Amygdala (tissue), 56 donors: ENCODE results near the gene FAM167B.

Experiments used
- DNase-seq, 56 donors: peaks; one replicate each; lab custom pipeline; 2025; lab: John Stamatoyannopoulos, UW

Gene FAM167B

DNA sequence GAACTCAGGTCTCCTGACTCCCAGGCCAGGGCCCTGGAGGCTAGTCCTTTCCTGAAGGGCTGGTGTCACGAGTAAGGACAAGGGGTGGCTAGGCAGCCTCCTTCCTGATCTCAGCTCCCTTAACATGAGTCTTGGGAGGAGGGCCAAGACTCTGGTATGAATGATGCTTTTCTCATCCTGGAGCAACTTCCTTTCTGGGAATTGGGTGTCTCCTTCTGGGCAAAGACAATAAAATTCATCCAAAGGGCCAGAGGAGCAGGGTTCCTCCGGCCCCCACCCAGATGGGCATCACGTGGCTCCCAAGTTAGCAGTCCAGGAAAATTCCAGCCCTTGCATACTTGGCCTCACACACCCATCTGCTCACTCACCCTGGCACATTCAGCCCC is at the start of gene FAM167B:
Gene FAM167B, plus strand, starts transcription at position 335 of the 386 bp plus-strand sequence. CDS start 200 bp downstream, outside the sequence.
- DNase-seq: no peak

DNA sequence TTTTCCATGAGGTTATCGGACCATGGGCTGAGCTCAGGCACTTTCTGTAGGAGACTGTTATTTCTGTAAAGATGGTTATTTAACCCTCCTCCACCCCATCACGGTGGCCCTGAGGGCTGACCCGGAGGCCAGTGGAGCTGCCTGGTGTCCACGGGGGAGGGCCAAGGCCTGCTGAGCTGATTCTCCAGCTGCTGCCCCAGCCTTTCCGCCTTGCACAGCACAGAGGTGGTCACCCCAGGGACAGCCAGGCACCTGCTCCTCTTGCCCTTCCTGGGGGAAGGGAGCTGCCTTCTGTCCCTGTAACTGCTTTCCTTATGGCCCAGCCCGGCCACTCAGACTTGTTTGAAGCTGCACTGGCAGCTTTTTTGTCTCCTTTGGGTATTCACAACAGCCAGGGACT is 49.2 kb upstream of the FAM167B start:
- no peak for DNase-seq

DNA sequence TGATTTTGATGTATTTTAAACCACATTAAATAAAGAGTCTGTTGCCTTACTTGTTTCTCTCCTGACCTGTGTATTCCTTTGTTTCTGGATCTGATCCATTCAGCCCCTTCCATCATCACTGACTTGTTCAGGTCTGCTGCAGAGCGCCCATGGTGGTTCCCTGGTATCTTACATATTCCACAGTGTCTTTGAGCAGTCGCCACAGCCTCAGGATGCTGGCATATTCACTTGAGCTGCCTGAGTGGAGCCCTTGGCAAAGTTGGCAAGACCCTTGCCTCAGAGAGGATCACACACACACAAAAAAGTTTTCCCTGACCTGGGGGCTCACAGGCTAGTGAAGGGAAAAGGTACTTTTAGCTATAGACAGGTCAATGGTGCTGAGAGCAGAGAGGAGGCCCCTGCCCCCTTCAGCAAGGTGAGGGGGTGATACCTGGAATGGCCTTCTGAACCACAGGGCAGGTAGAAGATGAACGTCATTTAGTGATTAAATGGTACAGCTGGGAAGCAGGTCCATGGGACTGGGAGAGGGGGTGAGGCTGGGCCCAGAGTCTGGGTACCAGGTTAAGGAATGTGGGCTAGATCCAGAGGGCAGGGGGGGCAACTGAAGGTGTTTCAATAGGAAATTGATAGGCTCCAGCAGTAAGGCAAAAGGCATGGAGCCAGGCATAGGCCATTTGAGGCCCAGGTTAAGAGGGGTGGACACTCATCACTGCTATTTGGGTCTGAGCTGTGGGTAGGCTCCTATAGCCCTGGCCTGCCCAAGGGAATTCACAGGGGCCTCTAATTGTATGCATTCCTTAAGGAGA is 48.6 kb upstream of the FAM167B start:
- DNase-seq: no peak

DNA sequence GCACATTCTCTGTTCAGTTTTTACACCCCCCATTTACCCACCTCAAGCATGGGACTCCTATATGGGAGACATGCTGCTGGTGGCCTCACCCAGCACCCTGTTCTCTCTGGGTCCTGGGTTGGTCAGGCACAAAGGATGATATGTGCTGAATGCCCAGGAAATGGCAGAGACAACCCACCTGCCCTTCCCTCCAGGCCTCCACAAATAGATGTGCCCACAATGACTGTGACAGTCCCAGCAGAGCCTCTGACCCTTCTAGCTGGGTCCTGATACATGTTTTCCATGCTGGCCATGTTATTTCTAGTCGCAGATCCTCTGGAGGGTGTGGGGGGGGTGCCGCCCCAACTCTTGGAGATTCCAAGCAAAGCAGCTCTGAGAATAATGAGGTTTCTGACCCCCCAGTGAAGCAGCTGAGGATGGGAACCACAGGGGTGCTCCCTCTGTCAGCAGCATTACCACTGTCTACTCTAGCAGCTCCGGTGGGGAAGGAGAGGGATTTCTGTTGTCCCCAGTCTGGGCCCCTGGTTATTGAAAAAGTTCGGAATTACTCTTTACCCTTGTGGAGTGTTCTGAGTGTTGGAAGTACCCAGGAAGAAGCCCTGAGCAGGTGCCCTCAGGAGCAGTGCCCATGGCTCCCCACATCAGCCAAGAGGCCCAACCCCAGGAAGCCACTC is 47.8 kb upstream of the FAM167B start:
- no peak for DNase-seq

DNA sequence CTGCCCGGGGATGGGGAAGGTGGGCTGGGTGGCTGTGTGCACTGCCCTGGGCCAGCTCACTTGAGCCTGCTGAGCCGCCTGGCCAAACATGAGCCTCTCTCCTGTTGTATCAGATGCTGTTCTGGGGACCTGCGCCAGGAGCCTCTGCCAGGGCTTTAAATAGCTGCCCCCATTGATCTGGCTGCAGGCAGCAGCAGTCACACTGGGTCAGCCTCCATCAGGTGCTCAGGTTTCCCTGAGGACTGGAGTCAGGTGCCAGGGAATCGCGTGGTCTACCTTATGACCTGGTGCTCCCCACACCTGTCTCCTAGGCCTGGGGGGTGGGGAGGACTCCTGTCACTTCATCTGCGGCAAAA is 47.3 kb upstream of the FAM167B start:
- DNase-seq: peak in 25 of 56 donors; percentile 6 to 61 (median 29)

DNA sequence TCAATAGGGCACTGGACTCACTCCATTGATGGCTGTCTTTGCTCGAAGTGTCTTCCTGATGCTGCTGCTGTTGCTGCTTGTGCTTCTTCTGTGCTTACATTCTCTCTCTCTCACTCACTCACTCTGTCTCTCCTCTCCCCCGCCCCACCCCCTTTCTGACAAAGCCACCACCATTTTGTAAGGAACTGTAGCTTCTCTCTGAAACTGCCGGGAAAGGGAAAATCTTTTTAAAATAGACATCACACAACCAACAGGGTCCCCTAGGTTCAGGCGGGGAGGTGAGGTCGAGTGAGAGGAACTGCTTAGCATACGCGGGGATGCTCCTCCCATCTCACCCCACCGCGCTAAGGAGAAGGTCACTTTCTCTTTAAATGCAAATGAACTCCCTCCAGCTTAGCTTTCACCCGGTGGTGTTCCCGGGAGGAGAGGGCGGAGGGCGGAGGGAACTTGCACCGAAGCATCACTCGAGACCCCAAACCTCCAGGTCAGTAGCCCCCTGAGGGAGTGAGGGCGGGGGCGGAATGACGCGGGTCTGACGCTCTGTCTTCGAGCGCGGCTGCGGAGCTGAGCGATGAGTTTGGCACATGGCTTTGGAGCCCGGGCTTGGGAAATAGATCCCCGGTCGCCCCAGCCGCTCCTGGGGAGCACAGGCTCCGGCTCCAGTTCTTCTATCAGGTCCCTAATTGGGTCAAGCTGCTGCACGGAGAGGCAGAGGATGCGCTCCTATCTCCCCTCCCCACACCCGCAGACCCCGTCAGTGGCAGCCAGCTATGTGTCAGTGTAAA is 46.6 kb upstream of the FAM167B start, which contains the start of gene CCDC28B:
Gene CCDC28B, plus strand, starts transcription at position 370 of the 785 bp plus-strand sequence. CDS start 1,341 bp downstream, outside the sequence.
- peak in 45 of 56 donors; percentile 21 to 82 (median 55) for DNase-seq

DNA sequence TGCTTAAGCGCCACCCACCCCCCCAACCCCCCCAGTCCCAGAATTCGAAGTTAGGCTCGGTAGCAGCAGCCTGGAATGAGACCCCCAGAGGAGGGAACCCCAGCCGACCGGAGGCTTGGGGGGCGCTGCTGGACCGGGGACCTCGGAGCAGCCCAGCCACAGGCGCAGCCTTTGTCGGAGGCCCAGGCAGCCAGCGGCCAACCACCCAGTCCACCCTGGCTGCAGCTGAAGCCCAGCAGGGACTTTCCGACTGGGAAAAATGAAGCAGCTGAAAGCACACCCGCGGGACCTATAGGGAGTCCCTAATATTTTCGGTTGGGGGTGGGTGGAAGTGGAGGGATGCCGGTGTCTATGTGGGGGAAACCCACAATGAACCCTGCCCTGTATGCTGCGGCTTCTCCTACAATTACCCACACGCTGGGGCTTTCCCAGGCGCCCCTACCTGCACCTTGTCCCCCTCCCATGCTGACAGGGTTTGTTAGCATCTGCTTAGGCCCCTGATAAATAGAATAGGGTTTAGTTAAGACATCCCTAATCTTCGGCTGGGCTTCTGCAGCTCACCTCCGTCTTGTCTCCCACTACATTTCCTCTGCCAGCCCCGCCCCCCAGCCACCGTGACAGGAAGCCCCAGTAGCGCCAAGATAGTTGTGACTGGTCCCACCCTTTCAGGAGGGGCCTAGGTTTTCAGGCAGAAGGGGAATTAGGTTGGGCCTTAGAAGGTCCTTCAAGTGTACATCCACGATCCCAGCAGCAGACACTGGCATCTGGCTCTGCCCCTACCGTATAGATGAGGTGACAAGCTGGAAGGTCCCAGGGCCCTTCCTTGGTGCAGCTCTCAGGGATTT is 45.8 kb upstream of the FAM167B start:
- peak in 39 of 56 donors; percentile 11 to 71 (median 44) for DNase-seq

DNA sequence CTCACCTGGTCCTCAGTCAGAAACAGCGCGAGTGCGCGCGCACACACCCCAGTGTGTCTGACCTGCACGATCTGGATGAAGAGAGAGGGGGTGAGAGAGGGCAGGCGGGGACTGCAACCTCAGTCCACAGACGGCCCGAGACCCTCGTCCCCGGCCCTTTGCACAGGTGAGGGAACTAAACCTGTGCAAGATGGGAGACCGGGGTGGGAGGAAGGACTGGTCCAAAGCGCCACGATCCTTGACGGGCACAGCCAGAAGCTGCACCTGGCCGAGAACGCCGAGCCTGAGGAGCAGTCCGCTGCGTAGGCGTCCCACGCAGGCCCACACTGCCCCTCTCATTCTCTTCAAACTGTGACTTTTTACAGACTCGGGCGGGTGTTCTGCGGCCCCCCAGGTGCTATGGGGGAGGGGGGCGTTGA is 42.1 kb upstream of the FAM167B start:
- no peak for DNase-seq

DNA sequence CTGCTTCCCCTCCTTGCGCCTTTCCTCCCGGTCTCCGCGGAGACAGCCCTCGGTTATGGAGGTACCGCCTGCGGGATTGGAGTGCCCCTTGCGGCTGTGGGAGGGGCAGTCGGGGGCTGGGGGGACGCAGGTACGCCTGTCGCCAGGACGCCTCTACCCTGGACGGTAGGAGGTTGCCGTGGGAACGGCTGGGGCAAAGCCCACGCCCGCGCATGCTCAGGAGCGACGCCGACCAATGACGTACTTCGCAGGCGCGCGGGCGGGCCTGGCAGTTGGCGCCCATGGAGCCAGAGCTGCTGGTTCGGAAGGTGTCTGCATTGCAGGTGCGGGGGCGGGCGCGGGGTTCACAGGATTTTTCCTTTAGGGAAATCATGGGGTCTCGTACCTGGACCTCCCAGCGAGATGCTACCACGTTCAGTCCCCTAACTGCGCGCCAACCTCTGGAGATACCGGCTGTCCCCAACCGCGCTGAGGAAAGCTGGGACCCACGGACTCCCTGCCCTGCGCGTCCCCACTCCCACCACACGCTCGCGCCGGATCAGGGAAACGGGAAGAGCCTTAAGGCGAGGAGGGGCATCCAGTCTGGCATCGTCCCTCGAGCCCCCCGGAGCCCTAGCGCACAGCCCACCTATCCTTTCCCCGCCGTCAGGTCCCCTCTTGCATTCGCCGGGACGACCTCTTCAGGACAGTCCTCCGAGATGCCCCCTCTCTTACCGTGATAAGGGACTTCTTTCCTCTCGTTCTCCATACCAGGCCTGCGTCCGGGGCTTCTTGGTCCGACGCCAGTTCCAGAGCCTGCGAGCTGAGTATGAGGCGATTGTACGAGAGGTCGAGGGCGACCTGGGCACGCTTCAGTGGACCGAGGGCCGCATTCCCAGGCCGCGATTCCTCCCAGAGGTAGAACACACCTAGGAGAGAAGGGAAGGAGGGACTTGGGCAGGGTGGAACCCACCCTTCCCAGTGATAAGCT is 41.3 kb upstream of the FAM167B start, which contains the start of gene IQCC:
Gene IQCC, plus strand, starts transcription at position 271 of the 970 bp plus-strand sequence. Its CDS starts 11 bp downstream, at position 282.
- peak; percentile 29 to 90 (median 74) for DNase-seq

DNA sequence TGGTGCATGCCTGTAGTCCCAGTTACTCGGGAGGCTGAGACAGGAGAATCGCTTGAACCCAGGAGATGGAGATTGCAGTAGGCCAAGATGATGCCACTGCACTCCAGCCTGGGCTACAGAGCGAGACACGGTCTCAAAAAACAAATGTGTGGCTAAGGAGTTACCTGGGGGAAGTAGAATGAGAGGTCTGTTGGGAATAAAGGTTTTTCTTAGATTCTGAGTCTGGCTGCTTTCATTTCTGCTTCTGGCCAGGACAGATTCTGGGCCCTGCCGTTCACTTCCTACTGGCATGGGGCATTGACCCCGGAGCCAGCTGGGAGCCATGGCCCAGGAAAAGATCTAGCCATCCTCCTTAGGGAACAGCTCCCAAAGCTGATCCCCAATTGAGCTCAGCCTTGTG is 38.6 kb upstream of the FAM167B start:
- DNase-seq: no peak

DNA sequence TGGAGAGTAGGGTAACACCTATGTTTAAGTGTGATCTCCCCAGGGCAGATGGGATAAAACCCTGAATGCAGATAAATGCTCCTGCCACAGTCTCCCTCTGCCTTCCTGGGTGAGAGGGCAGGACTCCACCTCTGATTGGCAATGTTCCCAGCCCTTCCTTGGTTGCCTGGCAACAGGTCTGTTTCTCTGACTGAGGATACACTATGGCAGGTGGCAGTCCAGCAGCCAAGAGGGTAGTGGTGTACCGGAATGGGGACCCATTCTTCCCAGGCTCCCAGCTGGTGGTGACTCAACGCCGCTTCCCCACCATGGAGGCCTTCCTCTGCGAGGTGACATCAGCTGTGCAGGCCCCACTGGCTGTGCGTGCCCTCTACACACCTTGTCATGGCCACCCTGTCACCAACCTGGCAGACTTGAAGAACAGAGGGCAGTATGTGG is 38.1 kb upstream of the FAM167B start, which contains the start of gene DCDC2B:
Gene DCDC2B, plus strand, starts transcription at position 199 of the 438 bp plus-strand sequence. Its CDS starts 5 bp downstream, at position 204.
- peak in 2 of 56 donors; percentile 12 to 31 for DNase-seq

DNA sequence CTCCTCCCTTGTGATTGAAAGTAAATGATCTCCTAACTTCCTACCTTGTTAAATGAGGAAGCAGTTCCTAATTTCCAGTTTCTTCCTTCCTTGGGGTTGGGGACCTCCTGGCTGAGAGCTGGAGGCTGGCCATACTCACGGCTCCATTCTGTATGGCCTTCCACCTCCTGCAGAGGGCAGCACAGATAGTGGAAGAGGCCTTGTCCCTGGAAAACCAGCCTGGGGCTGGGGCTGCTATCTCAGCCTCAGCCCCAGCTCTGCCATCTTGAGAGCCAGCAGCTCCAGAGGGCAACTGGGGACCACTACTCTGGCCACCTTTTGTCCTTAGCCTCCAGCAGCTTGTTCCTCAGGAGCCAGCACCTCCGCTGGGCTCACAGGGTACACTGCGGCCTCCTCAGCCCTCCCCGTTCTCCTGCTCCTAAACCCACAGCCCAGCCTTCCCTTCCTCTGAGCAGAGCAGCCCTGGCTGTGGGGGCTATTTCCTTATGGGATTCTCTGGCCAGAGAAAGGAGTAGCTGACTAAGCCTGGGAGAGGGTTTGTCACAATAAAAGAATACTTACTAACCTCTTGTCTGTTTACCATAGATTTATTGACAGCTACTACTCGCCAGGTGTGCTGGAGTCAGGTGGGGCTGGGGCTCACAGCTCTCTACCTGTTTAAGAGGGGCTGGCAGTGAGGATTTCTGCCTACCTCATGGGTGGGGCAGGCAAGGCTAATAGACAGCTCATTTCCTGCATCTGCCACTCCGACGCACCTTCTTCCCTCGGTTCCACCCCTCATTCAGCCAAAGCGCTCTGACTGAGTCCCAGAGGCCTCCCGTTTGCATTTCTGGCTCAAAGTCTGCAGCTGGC is 31.2 kb upstream of the FAM167B start:
- peak in 36 of 56 donors; percentile 4 to 62 (median 31) for DNase-seq

DNA sequence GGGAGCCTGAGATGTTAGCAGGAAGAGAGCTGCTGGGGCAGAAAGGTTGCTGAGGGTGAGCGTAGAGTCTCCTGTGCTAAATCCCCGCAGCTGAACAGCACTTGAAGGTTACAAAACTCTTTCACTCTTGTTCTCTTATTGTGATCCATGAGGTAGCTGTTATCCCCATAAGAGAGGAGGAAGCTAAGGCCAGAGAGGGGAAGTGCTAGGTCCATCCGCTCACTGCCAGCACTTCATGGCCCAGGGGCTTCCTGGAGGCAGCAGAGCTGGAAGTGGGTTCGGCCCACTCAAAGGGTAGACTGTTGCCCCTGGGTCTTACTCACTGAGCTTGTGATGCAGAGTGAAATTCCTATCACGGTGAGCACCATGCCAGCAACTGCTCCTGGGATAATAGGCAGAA is 30.5 kb upstream of the FAM167B start:
- DNase-seq: no peak

DNA sequence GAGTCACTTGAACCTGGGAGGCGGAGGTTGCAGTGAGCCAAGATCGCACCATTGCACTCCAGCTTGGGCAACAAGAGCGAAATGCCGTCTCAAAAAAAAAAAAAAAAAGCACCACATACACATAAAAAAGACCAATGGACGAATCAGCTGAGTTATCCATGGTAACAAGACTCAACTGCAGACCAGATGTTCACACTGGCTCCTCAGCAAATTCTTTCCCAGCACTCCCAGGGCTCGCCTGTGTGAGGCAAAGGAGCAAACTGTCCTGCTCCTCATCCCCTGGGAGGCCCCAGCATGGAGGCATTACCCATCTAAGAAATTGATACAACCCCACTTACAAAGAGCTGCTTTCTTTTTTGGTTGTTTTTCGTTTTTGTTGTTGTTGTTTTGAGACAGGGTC is 28.0 kb upstream of the FAM167B start:
- no peak for DNase-seq

DNA sequence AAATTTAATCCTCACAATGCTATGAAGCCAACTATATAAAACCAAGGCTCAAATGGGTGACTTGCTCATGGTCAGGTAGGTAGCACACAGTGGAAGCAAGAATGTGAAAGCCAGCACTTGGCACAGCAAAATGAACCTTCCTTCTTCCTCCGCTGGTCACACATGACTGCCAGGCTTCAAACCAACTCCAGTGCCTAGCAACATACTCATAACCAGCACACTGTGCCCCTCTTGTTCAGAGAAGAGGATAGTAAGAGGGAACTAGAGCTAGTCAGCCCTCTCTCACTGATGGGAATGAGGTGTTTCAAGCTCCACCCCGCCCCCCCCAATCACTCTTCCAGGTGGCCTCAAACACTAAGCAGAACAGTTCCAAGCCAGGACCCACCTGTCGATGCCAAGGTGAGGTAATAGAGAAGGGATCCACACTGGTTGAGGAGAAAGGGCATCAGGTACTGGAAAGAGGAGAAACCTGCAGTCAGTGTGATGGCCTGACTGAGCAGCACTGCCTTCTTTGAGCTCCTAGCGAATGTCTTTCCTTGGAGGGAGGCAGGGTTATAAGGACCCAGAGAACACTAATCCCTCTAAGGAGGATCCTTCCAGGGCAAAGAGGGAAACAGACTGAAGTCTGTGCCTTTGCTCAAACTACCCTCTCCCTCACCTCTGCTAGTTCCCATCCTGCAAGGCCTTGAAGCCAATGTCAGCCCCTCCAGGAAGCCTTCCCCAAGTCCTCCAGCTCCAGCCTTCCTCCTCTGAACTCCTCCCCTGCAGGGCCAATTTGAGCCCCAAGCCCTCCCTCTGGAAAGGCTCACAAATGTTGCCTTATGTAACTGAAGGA is 26.1 kb upstream of the FAM167B start:
- no peak for DNase-seq

DNA sequence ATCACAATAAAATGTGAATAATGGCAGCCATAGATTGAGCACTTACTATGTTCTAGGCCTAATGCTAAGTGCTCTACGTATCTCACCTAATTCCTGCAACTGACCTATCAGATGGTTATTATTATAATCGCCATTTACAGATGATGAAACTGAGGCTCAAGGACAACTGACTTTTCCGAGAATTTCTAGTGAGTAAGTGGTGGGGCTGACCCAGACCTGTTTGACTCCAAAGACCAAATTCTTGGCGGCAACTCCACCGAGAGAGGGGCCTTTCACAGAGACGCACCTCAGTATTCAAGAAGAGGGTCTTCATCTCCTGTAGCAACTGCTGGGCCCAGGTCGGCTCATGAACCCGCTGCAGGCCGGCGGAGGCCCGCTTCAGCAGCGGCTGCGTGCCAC is 25.4 kb upstream of the FAM167B start:
- DNase-seq: no peak
